Measurements from ENCODE around the gene SPIN1.

The SPIN1 gene

DNA sequence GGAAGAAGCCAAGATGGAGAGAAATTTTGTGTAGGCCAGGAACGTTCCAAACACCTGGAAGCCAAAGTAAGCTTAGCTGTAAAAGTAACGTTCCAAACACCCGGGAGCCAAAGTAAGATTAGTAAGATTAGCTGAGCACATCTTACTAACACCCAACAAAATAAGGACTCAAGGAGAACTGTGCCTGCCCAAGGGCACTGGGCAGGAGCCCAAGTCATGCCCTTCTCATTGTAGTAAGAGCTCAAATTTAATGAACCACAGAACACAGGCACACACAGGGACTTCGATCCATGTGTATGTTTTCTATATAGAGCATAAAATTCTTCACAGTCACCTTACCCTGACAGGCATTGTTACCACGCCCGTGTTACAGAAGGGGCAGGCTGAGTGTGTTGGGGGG, 110.6 kb downstream of the SPIN1 start:
- no peak for DNase-seq (ENCODE audit: low spot score)

DNA sequence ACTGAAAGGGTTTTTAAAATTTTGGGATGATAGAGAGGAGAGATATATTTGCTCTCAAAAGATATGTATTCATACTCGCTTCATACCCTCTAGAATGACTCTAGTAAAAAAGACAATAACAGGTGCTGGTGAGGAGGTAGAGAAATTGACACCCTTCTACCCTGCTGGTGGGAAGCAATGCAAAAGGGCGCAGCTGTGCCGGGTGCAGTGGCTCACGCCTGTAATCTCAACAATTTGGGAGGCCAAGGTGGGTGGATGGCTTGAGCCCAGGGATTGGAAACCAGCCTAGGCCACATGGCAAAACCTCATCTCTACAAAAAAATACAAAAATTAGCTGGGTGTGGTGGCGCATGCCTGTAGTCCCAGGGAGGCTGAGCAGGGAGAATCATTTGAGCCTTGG, 112.8 kb downstream of the SPIN1 start:
- DNase-seq (ENCODE audit: low spot score): no peak

DNA sequence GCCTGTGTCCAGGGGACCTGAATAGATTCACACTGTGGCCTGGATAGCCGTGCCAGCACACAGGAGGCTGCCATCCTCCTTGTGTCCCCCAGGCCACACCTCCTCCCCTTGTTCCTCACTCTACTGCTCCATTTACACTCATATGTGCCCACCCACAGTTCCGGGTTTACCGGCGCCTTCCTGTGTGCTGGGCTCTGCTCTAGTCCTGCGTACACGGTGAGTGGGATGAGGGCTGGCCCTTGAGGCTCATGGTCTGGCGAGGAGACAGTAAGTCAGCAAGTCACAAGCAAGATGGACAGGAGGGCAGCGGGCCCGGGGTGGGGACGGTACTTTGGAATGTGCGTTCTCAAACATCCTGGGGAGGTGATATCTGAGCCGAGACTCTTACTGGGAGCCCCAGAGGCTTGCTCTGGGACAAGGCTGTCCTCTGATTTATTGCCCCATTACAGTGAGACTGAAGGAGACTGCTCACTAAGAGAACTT, 114.3 kb downstream of the SPIN1 start:
- DNase-seq (ENCODE audit: low spot score): no peak

DNA sequence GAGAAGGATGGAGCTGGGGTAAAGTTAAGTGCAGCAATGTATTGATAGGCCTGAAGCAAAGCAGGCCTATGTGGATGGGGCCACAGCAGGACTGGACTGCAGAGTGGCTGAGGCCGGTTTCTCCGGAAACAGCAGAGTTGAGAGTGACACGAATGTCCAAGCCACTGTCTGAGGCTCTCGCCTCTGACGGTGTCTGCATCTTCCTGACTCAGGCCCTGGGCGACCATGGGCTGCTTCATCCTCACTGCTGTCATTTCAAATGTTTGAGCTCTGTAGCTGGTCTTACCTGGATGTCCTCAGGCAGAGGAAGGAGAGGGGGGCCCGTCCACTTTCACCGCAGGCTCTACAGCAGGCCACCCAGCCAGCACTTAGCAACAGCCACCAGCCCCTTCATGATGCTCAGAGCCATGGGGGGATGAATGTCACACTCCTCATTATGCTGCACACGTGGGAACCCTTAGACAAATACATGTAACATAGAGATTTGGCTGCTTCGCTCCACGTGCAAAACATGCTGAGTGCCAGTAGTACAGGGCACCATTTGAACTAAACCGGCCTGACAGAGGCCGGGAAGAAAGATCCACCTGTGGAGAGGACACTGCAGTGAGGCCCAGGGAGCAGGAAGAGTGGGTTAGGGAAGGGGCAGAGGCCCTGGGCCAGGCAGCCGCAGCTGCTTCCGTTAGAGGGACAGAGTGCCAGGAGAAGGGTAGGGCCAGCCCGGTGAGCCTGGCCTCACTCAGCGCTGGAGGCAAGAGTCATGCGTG, 115.0 kb downstream of the SPIN1 start:
- DNase-seq (ENCODE audit: low spot score): no peak

DNA sequence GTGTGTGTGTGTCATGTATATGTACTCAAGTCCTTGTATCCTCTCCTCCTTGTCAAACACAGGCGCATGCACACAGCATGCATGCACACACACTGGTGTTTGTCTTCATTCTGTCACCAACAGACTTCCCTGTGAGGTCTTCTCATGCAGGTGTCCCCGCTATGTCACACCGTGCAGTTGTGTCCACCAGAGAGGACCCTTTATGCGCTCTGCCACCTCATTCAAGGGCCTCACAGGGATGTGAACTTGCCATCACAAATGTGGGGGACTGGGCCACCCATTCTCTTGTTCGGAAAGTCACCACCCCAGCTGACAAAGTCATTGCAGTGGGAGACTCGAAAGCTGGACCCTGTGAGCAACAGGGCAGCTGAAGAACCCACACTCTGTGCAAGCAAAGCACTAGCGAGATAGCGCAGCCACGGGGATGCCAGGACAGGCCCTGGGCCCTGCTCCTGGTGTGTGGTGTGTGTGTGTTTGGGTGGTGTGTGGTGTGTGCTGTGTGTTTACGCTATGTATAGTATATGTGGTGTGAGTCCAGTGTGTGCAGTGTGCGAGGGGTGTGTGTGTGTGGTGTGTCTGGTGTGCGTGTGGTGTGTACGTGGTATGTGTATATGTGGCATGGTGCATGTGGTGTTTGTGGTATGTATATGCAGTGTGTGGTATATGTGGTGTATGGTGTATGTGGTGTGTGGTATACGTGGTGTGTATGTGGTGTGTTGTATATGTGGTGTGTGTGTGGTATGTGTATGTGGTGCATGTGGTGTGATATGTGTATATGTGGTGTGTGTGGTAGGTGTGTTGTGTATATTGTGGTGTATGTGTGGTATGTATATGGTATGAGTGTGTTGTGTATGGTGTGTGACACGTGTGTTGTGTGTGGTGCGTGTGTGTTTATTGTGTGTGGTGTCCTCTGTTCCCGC, 115.9 kb downstream of the SPIN1 start:
- no peak for DNase-seq (ENCODE audit: low spot score)

DNA sequence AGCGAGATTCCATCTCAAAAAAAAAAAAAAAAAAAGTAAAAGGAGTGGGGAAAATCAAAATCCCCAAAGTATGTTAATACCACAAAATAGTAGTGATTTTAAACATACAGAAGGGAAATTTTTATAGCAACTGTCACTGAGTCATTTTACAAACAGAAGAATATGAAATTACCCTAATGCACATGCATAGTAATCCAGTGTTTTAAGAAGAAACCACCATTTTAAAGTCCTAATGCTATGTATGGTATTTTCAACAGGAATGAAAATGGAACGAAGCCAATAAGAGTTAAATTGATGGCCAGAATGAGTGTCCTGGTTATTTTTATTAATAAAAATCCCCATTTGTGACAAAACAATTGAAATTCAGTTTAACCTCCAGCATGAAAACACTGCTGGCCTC, 120.1 kb downstream of the SPIN1 start:
- DNase-seq (ENCODE audit: low spot score): no peak

DNA sequence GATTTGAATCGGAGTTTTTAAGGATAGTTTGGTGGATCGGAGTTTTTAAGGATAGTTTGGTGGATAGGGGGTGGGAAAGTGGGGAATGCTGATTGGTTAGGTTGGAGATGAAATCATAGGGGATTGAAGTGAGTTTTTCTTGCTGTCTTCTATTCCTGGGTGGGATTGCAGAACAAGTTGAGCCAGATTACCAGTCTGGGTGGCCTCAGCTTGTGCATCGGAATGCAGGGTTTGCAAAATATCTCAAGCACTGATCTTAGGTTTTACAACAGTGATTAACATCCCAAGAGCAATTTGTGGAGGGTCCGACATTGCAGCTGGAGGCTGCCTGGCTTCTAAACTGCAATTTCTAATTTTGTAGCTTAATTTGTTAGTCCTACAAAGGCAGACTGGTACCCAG, 123.7 kb downstream of the SPIN1 start:
- no peak for DNase-seq (ENCODE audit: low spot score)

DNA sequence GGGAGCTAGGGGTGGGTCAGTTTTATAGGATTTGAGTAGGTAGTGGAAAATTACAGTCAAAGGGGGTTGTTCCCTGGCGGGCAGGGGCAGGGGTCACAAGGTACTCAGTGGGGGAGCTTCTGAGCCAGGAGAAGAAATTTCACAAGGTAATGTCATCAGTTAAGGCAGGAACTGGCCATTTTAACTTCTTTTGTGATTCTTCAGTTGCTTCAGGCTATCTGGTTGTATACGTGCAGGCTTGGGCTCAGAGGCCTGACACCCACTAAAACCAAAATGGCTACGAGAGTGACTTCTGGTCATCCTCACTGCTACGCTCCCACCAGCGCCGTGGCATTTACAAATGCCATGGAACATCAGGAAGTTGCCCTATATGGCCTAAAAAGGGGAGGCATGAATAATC, 126.0 kb downstream of the SPIN1 start:
- DNase-seq (ENCODE audit: low spot score): no peak

DNA sequence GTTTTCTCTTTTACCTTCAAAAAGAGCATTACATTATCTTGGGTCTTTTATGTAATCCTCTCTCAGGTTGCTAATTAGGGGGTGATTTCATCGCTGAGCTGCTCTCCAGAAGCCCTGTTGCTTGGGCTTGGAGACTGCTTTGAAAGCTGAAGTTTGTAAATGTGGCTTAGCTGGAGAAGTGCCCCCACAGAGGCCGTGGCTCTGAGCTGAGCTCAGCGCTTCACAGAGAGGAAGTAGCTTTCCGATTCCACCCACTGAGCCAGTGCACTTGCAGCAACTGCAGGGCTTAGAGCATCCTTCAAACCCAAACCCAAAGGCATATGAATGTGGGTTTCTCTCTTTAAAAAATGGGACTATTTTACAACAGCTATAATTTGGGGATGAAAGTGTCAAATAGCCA, 133.1 kb downstream of the SPIN1 start:
- no peak for DNase-seq (ENCODE audit: low spot score)

DNA sequence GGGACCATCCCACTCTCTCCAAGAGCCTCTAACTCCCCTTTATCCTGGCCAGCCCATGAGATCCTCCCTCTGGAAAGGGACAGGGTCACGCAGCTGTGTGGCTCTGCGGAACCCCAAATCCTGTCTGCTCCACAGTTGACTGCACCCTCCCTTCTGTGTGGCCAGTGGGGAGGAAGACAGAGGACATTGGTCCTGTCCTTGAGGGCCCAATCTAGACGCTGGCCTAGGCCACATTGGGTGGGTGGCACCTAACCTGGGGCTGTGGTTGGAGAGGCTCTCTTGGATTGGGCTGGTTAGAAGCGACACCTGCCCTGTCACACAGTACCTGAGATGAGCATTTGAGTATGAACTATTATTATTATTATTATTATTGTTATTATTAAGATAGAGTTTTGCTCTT, 134.1 kb downstream of the SPIN1 start:
- DNase-seq (ENCODE audit: low spot score): no peak

DNA sequence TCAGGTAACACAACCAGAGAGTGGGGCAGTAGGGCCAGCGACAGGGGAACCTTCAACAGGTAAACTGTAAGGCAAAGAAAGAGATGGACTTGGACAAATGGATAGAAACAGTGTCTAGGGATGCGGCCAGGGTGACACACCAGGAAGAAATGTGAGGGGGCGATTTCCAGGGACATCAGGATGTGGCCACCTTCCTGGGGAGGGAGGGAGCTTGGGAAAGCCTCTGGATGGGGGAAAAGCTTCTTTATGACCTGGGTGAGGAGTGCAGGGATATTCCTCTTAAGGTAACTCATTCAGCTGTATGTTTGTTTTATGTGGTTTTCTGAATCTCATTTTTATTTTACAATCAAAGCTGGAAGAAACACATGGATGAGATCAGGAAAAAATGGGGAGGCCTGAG, 134.8 kb downstream of the SPIN1 start:
- peak; percentile 62 for DNase-seq (ENCODE audit: low spot score)

DNA sequence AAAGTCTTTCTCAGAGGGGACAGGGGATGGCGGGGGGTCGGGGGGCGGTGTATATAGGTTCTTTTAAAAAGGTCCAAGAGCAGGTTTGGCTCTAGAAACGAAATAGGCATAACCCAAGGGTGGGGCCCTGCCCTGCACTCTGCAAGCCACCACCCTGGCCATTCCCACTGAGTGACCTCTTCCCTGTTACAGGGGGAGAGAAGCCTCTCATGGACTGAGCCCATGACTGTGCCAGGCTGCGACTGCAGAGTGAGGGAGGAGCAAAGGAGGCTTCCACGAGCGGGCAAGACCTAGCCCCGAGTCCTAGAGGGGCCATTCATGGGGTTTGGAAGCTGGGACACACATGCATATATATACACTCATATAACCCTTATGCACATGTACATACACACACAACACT, 136.7 kb downstream of the SPIN1 start:
- DNase-seq (ENCODE audit: low spot score): no peak

DNA sequence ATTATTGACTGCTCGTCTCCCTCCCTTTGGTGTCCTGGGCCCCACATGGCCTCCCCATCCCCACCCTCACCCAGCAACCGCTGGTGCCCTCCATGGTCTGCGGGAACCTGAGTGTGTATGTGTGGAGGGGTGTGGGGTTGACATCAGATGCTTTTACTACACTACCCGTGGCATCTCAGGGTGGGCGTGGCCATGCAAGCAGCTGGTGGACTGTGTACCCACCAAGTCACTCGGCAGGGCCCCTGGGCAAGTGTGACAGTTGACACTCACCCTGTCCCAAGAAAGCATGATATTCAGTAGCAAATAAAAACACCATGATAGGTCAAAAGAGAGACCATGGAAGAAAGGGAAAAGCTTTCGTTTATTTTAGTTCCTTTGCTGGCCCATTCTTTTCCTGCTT, 139.4 kb downstream of the SPIN1 start:
- no peak for DNase-seq (ENCODE audit: low spot score)
